ENCODE data around the gene TMPRSS7. TPM values are rescaled to one million over a fixed set of nuclear protein-coding genes. Genes with fewer than 3 reads are reported as not detected.

TMPRSS7 gene
- total RNA-seq, 1 donor from 2014 or later: 0.15 TPM

DNA sequence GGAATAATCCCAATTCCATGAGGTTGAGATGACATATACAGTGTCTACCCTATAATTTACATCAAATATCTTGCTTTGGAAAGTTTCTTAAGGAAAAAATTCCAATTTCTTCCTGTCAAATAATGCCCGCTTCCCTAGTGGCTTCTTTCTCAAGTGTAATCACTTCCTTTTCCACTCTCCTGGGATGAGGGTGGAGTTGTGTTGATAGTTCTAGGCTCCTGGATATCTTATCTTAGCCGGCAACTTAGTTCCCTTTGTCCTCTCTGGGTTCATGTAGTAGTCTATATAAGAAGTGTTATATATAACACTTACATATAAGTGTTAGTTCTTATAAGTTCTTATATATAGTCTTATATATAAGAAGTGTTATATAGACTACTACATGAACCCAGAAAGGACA is 24.9 kb upstream of the TMPRSS7 start:
- intact Hi-C loops (cut with DNase I): no loop called here
- H3K27me3 ChIP-seq (ENCODE audit: low read depth): no peaks in the 10 kb centered on the region
- H3K4me3 ChIP-seq: no peak overlapping the region
- H3K9me3 ChIP-seq: no peaks in the 10 kb centered on the region
- no peak overlapping the region for H3K27ac ChIP-seq
- ATAC-seq: no peak
- TF ChIP-seq, protein P1, sequence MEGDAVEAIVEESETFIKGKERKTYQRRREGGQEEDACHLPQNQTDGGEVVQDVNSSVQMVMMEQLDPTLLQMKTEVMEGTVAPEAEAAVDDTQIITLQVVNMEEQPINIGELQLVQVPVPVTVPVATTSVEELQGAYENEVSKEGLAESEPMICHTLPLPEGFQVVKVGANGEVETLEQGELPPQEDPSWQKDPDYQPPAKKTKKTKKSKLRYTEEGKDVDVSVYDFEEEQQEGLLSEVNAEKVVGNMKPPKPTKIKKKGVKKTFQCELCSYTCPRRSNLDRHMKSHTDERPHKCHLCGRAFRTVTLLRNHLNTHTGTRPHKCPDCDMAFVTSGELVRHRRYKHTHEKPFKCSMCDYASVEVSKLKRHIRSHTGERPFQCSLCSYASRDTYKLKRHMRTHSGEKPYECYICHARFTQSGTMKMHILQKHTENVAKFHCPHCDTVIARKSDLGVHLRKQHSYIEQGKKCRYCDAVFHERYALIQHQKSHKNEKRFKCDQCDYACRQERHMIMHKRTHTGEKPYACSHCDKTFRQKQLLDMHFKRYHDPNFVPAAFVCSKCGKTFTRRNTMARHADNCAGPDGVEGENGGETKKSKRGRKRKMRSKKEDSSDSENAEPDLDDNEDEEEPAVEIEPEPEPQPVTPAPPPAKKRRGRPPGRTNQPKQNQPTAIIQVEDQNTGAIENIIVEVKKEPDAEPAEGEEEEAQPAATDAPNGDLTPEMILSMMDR (IDR thresholded peaks at IDR 0.05): no peak
- H3K36me3 ChIP-seq: no peaks in the 10 kb centered on the region
- DNase-seq: no peak
- peaks cover 5% of the 10 kb centered on the region for H3K4me1 ChIP-seq

DNA sequence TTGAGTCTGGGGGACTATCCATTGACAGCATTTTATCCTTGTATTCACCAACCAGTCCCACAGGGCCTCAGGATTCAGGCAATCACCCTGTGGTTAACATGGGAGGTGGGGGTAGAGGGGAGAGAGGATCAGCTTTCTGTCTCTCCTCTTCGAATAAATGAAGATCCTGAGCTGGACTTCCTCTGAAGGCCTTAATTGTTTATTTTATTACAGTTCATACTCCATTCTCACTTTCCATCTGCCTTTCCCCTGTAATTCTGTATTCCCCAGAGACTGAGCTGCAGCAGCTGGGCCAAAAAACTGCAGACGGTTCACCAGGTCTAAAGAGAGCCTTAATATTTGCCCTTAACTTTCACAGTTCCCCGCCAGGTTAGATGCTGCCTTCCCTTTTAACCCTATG is 23.9 kb upstream of the TMPRSS7 start:
- Histone ChIP-seq H3K27me3 (ENCODE audit: low read depth) (no peaks in the 10 kb centered on the region), H3K9me3 (no peaks in the 10 kb centered on the region), H3K27ac (no peak overlapping the region), H3K36me3 (no peaks in the 10 kb centered on the region), H3K4me1 (peaks cover 5% of the 10 kb centered on the region), H3K4me3 (no peak overlapping the region)
- DNase-seq (no peak), ATAC-seq (no peak)
- intact Hi-C loops (cut with DNase I): no loop called here
- TF ChIP-seq, protein P1 (IDR thresholded peaks at IDR 0.05): no peak

DNA sequence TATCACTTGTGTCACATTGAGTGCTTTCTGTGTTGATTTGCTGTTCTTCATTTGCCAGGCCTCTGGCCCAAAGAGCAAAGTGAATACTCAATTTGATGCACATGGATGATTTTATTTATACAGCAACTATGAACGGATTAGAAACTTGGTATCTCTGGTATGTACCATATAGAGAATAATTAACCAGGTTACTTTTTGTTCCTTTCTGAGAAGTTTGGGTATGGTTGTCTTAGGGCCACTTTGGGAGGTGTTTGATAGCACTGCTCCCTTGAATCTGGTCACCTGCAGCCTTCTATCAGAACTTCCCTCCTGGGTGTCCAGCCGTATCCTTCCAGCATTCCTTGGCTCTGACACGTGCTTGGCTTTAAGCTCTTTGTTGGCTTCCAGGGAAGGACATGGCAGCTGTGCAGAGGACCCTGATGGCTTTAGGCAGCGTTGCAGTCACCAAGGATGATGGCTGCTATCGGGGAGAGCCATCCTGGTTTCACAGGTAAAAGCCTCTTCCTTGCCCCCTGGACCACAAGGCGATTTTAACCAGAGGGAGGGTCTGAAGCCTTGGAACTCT is 23.1 kb upstream of the TMPRSS7 start:
- Histone ChIP-seq H3K9me3 (no peaks in the 10 kb centered on the region), H3K27ac (no peak overlapping the region), H3K4me3 (no peak overlapping the region), H3K27me3 (ENCODE audit: low read depth) (no peaks in the 10 kb centered on the region), H3K36me3 (no peaks in the 10 kb centered on the region), H3K4me1 (peaks cover 5% of the 10 kb centered on the region)
- ATAC-seq (no peak), DNase-seq (no peak)
- TF ChIP-seq, protein P1 (IDR thresholded peaks at IDR 0.05): no peak
- intact Hi-C loops (cut with DNase I): no loop called here

DNA sequence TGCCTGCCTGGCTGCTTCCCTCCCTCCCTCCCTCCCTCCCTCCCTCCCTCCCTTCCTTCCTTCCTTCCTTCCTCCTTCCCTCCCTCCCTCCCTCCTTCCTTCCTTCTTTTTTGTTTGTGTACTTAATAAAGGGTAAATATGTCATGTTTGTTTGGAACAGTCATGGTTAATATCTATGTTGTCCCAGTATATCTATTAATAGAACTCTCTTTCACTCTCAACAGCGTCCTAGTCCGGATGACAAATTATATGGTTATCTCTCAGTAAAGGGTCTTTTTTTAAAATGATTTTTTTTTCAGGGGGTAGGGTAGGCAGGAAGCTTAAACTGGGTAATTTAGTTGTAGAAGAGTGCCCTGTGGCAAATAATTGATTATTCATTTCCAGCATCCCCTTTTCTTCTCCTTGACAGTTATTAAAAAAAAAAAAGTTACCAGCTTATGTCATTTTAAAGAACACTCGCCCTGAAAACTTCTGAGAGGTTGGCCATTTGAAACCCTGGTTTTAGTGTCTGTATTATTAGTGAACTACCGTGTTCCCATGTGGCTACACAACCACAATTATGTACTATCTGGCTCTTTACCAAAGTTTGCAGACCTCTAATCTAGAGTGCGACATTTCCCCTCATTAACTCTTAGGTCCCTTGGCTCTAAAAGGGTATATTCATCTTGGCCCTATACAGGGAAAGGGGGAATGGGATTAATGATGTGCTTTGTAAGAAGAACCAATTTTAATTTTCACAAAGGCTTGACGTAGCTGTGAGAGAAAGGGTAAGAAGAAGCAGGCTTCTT is 22.1 kb upstream of the TMPRSS7 start:
- H3K27ac ChIP-seq: no peak overlapping the region
- DNase-seq: no peak
- intact Hi-C loops (cut with DNase I): no loop called here
- H3K4me1 ChIP-seq: peaks cover 5% of the 10 kb centered on the region
- TF ChIP-seq, protein P1 (IDR thresholded peaks at IDR 0.05): no peak
- no peaks in the 10 kb centered on the region for H3K27me3 ChIP-seq (ENCODE audit: low read depth)
- H3K36me3 ChIP-seq: no peaks in the 10 kb centered on the region
- no peak overlapping the region for H3K4me3 ChIP-seq
- ATAC-seq: no peak
- H3K9me3 ChIP-seq: no peaks in the 10 kb centered on the region

DNA sequence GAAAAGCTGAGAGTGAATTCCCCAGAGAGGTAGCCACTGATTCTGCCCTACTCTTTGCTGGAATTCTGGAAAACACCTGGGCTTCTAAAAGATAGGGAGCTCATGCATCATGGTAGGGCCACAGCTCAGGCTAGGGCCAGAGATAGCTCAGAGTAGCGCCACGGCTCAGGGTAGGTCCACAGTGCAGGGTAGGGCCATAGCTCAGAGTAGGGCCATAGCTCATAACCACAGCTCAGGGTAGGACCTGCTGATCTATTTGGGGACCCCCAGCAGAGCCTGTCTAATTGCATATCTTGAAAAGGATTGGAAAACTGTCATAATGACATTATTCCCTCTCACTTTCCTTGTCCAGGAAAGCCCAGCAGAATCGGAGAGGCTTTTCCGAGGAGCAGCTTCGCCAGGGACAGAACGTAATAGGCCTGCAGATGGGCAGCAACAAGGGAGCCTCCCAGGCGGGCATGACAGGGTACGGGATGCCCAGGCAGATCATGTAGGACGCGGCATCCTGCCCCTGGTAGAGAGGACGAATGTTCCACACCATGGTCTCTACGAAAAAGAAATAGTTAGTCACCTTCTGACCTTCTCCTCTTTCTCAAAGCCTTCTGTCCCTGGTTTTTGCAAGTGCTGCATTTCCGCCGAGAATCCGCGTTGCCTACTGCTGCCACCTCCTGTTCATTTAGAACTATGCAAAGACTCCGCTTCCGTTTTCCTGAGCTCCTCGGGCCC is 21.3 kb upstream of the TMPRSS7 start:
- H3K4me1 ChIP-seq: peaks cover 5% of the 10 kb centered on the region
- no peak overlapping the region for H3K27ac ChIP-seq
- DNase-seq (peak; percentile 51), ATAC-seq (peak; percentile 81 to 89)
- H3K27me3 ChIP-seq (ENCODE audit: low read depth): no peaks in the 10 kb centered on the region
- intact Hi-C loops (cut with DNase I): no loop called here
- H3K36me3 ChIP-seq: no peaks in the 10 kb centered on the region
- no peak overlapping the region for H3K4me3 ChIP-seq
- H3K9me3 ChIP-seq: no peaks in the 10 kb centered on the region
- TF ChIP-seq, protein P1 (IDR thresholded peaks at IDR 0.05): peak; percentile 73

Data from lower lobe of right lung (tissue), 2 donors.